ENCODE data around the gene RPTOR.

Gene RPTOR

DNA sequence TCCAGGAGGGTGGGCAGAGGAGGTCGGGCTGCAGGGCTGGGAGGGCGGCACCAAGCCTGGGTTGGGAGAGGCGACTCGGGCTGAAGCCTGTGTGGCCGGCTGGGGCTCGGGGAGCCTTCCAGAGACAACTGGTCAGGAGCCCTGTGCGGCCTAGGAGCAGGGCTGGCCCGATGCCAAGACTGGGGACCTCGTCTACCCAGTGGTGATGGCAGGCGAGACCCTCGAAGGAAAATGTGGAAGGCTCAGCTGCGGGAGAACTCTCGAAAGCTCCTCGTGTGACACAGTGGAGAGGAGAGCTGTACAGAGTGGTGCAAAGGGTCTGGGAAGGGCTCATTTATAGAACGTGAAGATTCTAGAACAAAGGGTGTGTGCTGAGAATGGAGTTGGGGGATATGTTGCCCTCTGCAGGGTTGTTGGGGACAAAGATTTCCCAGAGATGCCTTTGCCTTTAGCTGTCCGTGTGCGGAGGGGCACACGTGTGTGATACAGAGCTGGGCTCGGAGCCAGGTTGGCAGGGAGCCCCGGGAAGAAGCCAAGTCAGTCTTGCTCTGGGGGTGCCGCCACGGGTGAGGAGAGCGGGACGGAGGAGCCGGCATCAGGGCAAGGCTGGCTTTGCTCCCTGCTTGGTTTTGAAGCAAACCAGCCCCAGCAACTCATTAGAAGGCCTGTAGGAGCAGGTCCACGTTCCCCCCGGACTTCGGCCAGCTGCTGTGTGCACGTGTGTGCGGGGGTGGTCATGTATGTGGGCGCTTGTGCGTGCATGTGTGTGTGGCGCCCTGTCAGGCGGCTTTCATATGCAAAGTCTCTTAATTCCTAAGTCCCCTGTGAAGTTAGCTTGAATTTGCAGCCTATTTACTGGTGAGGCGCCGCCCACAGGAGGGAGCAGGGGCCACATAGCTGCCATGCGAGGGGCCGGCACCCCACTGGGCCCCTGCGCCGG is 314.6 kb downstream of the RPTOR start:
- DNase-seq (ENCODE audit: low spot score in 2 of 2) = no peak
- no peak overlapping the region for H3K4me3 Mint-ChIP-seq
- peaks cover 14% of the 10 kb centered on the region for H3K36me3 Mint-ChIP-seq (ENCODE audit: insufficient read depth)

DNA sequence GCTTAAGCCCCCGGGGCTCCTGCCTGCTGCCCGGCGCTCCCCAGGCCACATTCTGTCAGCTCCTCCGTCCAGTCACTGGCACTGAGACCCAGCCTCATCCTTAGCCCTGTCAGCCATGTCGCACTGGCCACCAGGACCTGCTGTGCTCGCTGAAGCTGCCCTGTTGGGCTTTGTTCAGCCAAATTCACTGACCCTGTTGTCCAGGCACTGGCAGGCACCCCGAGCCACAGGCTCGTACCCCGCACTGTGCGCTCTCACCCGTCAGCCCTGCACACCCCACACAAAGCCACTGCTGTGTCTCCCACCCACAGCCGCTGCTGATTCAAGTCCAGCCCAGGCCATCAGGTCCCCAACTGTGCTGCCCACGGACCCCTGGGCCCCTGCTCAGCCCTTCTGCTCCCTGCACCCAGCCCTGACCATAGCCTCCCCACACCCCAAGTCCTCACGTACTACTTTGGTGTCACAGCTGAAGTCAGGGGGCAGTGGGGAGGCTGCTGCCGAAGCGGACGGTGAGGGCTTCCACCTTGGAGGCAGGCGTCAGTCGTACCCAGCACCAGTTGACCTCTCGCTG is 315.5 kb downstream of the RPTOR start:
- no peaks in the 10 kb centered on the region for H3K27me3 Mint-ChIP-seq
- H3K4me1 Mint-ChIP-seq = peaks cover 43% of the 10 kb centered on the region
- H3K36me3 Mint-ChIP-seq (ENCODE audit: insufficient read depth) = peaks cover 14% of the 10 kb centered on the region
- DNase-seq (ENCODE audit: low spot score in 2 of 2) = no peak
- H3K4me3 Mint-ChIP-seq = no peak overlapping the region
- ATAC-seq (replicated peaks; ENCODE audit: extremely low read depth, poor library complexity, severe bottlenecking) = no peak
- H3K9me3 Mint-ChIP-seq = no peaks in the 10 kb centered on the region
- no peak overlapping the region for H3K27ac Mint-ChIP-seq (ENCODE audit: low read depth)

More for the DNA sequence above, 314.6 kb downstream of the RPTOR start:
- no peak for ATAC-seq (replicated peaks; ENCODE audit: extremely low read depth, poor library complexity, severe bottlenecking)
- Mint-ChIP-seq H3K27me3 (no peaks in the 10 kb centered on the region), H3K27ac (ENCODE audit: low read depth) (no peak overlapping the region), H3K9me3 (no peaks in the 10 kb centered on the region), H3K4me1 (peaks cover 40% of the 10 kb centered on the region)

DNA sequence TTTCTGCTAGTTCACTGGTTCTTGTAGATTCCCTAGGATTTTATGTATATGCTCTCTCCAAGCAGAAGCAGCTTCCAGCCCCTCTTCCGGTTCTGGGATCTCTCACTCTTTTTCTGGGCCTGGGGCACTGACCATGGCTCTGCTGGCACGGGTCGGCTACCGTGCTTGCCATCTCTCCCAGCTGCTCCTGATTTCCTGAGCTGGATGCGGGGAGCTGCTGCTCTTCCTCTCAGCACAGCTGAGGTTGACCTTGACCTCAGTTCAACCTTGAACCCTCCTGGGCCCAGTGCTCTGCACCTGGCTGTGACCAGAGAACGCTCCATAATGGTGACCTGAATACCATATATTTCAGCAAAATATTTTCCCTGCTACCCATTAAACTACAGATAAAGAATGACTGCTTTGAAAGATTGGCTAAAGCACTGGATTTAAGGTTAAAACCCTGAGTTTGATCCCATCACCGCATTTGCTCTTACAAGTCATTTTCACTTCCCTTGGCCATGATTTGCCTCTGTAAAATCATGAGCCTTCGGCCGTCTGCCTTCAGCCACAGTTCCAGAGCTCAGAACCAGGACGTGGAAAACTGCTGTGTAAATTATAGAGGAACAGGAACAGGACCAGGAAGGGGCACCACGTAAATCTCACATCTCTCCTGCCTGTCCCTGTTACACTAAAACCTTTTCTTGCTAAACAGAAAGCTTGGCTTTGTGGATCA is 316.2 kb downstream of the RPTOR start:
- DNase-seq (ENCODE audit: low spot score in 2 of 2) = no peak
- ATAC-seq (replicated peaks; ENCODE audit: extremely low read depth, poor library complexity, severe bottlenecking) = no peak
- no peak overlapping the region for H3K4me3 Mint-ChIP-seq
- H3K27me3 Mint-ChIP-seq = no peaks in the 10 kb centered on the region
- H3K27ac Mint-ChIP-seq (ENCODE audit: low read depth) = no peak overlapping the region
- H3K9me3 Mint-ChIP-seq = no peaks in the 10 kb centered on the region
- H3K4me1 Mint-ChIP-seq = peaks cover 43% of the 10 kb centered on the region
- peaks cover 16% of the 10 kb centered on the region for H3K36me3 Mint-ChIP-seq (ENCODE audit: insufficient read depth)

DNA sequence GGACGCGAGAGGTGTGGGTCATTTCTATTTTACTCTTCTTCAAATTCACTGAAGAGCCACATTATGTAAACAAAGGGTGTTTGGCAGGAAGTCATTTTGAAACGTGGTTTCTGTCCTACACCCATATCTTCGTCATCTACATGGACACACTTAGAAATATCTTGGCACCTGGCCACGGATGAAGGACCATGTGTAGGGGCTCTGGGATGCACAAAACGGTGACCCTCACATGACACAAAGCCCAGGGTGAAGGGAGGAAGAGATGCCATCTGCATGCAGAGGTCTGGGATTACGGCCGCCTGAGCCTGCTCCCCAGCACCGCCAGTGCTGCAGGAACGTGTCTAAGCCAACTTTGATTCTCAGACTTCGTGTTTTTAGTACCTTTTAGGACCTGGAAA is 316.8 kb downstream of the RPTOR start:
- no peak for ATAC-seq (replicated peaks; ENCODE audit: extremely low read depth, poor library complexity, severe bottlenecking)
- no peaks in the 10 kb centered on the region for H3K9me3 Mint-ChIP-seq
- no peak overlapping the region for H3K27ac Mint-ChIP-seq (ENCODE audit: low read depth)
- H3K27me3 Mint-ChIP-seq = no peaks in the 10 kb centered on the region
- H3K4me1 Mint-ChIP-seq = peaks cover 41% of the 10 kb centered on the region
- H3K36me3 Mint-ChIP-seq (ENCODE audit: insufficient read depth) = peaks cover 16% of the 10 kb centered on the region
- no peak for DNase-seq (ENCODE audit: low spot score in 2 of 2)
- no peak overlapping the region for H3K4me3 Mint-ChIP-seq

DNA sequence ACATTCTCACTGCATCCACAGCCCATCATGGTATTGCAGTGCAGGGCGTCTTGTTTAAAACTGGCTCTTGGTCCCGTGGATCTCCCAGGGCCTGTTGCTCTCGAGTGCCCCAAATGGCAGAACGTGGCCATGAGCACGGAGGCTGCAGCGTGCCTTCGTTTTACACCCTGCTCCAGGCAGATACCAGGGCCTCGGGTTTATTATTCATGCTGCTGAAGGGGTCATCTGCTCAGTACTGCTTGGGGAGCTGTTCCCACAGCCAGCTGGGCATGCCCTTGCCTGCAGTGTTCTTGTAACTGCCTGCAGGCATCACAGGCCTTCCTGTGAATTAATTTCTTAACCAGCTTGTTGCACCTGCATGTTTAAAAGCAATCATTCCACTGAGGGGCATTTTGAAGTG is 317.3 kb downstream of the RPTOR start:
- no peak overlapping the region for H3K27ac Mint-ChIP-seq (ENCODE audit: low read depth)
- no peak overlapping the region for H3K4me3 Mint-ChIP-seq
- H3K9me3 Mint-ChIP-seq = no peaks in the 10 kb centered on the region
- DNase-seq (ENCODE audit: low spot score in 2 of 2) (no peak), ATAC-seq (replicated peaks; ENCODE audit: extremely low read depth, poor library complexity, severe bottlenecking) (peak; percentile 40)
- peaks cover 15% of the 10 kb centered on the region for H3K36me3 Mint-ChIP-seq (ENCODE audit: insufficient read depth)
- H3K4me1 Mint-ChIP-seq = peaks cover 38% of the 10 kb centered on the region
- H3K27me3 Mint-ChIP-seq = no peaks in the 10 kb centered on the region

DNA sequence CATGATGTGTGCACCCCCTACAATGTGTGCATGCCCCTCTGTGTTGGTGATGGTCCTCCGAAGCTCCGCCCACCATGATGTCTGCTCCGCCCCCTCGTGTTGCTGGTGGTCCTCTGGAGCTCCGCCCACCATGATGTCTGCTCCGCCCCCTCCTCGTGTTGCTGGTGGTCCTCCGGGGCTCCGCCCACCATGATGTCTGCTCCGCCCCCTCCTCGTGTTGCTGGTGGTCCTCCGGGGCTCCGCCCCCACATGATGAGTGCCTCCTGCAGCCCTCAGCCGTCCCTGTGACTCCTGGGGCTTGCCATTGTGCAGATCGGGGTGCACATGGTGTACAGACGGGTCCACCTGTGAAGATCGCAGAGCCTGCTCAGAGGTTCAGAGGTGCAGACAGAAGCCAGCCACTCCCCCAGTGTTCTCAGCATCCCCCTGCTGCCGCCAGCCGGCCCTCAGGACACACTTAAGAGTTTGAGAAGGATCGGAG is 317.9 kb downstream of the RPTOR start:
- Mint-ChIP-seq H3K36me3 (ENCODE audit: insufficient read depth) (peaks cover 15% of the 10 kb centered on the region), H3K27me3 (no peaks in the 10 kb centered on the region), H3K4me1 (peaks cover 33% of the 10 kb centered on the region)

DNA sequence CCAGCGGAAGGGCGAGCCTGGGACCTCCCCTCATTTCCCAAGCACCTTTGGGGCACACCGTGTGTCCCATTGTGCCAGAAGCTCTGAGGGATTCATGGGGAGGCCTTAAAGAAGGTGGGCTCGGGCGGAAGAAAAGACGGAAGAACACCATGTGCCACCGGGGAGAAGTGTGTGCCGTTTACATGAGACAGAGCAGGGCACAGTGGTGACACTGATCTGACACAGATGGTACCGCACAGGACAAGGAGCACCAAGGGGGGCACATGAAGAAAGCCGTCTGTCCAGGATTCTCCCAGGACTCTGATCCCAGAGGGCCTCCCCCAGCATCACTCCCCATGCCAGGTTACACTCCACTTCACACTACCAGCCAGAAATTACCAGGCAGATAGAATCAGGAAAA is 318.3 kb downstream of the RPTOR start:
- Mint-ChIP-seq H3K9me3 (no peaks in the 10 kb centered on the region), H3K4me1 (peaks cover 33% of the 10 kb centered on the region), H3K27ac (ENCODE audit: low read depth) (peak overlapping the region; percentile 57), H3K27me3 (no peaks in the 10 kb centered on the region), H3K36me3 (ENCODE audit: insufficient read depth) (peaks cover 14% of the 10 kb centered on the region), H3K4me3 (no peak overlapping the region)
- no peak for ATAC-seq (replicated peaks; ENCODE audit: extremely low read depth, poor library complexity, severe bottlenecking)
- DNase-seq (ENCODE audit: low spot score in 2 of 2) = no peak

More for the DNA sequence above, 317.9 kb downstream of the RPTOR start:
- DNase-seq (ENCODE audit: low spot score in 2 of 2) = no peak
- no peak for ATAC-seq (replicated peaks; ENCODE audit: extremely low read depth, poor library complexity, severe bottlenecking)
- no peaks in the 10 kb centered on the region for H3K9me3 Mint-ChIP-seq
- H3K27ac Mint-ChIP-seq (ENCODE audit: low read depth) = peak overlapping the region; percentile 57
- no peak overlapping the region for H3K4me3 Mint-ChIP-seq

DNA sequence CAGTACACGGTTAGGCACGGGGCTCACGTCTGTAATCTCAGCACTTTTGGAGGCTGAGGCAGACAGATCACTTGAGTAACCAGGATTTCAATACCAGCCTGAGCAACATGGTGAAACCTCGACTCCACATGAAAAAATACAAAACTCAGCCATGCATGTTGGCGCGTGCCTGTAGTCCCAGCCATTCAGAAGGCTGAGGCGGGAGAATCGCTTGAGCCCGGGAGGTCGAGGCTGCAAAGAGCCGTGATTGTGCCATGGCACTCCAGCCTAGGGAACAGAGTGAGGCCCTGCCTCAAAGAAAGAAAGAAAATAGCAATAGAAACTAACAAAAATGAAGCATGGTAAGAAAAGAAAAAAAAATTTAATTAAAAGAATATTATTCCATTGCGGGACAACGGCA is 319.0 kb downstream of the RPTOR start:
- ATAC-seq (replicated peaks; ENCODE audit: extremely low read depth, poor library complexity, severe bottlenecking) (no peak), DNase-seq (ENCODE audit: low spot score in 2 of 2) (no peak)
- Mint-ChIP-seq H3K9me3 (no peaks in the 10 kb centered on the region), H3K4me3 (no peak overlapping the region), H3K27me3 (no peaks in the 10 kb centered on the region), H3K36me3 (ENCODE audit: insufficient read depth) (peaks cover 12% of the 10 kb centered on the region), H3K4me1 (peaks cover 27% of the 10 kb centered on the region), H3K27ac (ENCODE audit: low read depth) (no peak overlapping the region)

DNA sequence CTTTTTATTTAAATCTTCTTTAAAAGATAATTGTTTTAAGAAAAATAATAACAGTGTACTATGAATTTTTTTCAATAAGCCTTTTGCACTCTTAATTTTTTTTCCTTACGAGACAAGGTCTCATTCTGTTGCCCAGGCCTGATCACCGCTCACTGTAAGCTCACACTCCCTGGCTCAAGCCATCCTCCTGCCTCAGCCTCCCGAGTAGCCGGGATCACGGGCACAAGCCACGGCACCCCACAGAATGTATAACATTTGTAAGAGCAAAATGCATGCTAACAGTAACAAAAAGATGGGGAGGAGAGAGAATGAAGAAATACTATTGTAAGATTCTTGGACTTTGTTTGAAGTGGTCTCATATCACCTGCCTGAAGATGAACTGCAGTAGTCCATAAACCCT is 320.1 kb downstream of the RPTOR start:
- peaks cover 29% of the 10 kb centered on the region for H3K4me1 Mint-ChIP-seq
- H3K36me3 Mint-ChIP-seq (ENCODE audit: insufficient read depth) = peaks cover 12% of the 10 kb centered on the region
- no peak for ATAC-seq (replicated peaks; ENCODE audit: extremely low read depth, poor library complexity, severe bottlenecking)
- H3K27ac Mint-ChIP-seq (ENCODE audit: low read depth) = no peak overlapping the region
- no peak overlapping the region for H3K4me3 Mint-ChIP-seq
- no peak for DNase-seq (ENCODE audit: low spot score in 2 of 2)
- H3K27me3 Mint-ChIP-seq = no peaks in the 10 kb centered on the region
- no peaks in the 10 kb centered on the region for H3K9me3 Mint-ChIP-seq

DNA sequence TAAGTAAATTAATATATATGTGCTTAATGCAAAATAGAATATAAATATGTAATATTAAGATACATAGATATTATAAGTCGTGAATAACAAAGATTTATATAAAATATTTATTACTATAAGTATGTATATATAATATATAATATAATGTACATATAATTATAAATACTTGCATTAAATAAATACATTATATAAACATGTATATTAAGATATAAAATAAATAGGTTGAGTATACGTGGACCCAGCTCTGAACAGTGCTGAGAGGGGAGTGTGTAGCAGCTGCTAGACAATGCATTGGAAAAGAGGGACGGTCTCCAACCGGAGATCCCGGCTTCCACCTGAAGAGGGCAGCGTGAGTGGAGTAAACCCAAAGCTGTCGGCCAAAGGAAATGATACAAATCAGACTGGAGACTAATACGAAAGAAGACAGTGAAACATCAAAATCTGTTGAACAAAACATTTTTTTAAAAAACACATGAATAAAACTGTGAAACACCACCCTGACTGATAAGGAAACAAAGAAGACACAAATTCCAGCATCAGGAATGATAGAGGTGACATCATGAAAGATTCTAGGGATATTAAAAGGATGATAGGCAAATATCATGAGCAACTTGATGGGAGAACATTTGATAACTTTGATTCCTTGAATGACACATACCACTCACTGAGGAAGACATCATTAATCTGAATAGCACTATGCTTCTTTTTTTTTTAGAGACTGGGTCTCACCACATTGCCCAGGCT is 321.6 kb downstream of the RPTOR start:
- ATAC-seq (replicated peaks; ENCODE audit: extremely low read depth, poor library complexity, severe bottlenecking) = peak; percentile 58
- no peaks in the 10 kb centered on the region for H3K9me3 Mint-ChIP-seq
- H3K4me3 Mint-ChIP-seq = no peak overlapping the region
- peaks cover 36% of the 10 kb centered on the region for H3K4me1 Mint-ChIP-seq
- H3K27ac Mint-ChIP-seq (ENCODE audit: low read depth) = peak overlapping the region; percentile 42
- DNase-seq (ENCODE audit: low spot score in 2 of 2) = peak; percentile 46 to 49
- peaks cover 7% of the 10 kb centered on the region for H3K36me3 Mint-ChIP-seq (ENCODE audit: insufficient read depth)
- H3K27me3 Mint-ChIP-seq = no peaks in the 10 kb centered on the region

DNA sequence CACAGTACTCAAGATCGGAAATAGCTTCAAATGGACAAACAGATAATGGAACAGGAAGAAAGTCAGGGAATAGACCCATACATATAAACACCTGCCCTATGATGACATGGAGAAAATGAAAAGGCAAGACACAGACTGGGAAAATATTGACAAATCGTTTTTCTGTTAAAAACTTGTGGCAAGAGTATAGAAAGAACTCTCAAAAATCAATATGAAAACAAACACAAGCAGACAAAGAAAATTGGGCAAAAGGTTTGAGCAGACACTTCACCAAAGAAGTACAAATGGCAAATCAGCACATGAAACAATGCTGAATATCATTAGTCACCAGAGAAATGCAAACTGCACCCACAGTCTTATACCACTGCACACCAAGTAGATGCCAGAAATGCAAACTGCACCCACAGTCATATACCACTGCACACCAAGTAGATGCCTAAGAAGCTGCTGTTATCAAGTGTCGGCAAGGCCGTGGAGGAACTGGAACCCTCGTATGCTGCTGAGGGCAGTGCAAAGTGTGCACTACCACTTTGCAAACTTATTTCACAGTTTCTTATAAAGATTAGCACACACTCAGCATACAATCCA is 323.5 kb downstream of the RPTOR start:
- H3K36me3 Mint-ChIP-seq (ENCODE audit: insufficient read depth) = peaks cover 6% of the 10 kb centered on the region
- no peaks in the 10 kb centered on the region for H3K9me3 Mint-ChIP-seq
- H3K4me3 Mint-ChIP-seq = no peak overlapping the region
- ATAC-seq (replicated peaks; ENCODE audit: extremely low read depth, poor library complexity, severe bottlenecking) (no peak), DNase-seq (ENCODE audit: low spot score in 2 of 2) (no peak)
- H3K4me1 Mint-ChIP-seq = peaks cover 36% of the 10 kb centered on the region
- no peak overlapping the region for H3K27ac Mint-ChIP-seq (ENCODE audit: low read depth)
- no peaks in the 10 kb centered on the region for H3K27me3 Mint-ChIP-seq

Data from central memory CD8-positive, alpha-beta T cell (primary cell).